ENCODE measurements around the gene RBM42.
"Not testable (repeated sequence)": the region's sequence is repeated elsewhere in the genome, so short reads cannot be mapped to it uniquely, and the experiment has no call there.

Gene RBM42

DNA sequence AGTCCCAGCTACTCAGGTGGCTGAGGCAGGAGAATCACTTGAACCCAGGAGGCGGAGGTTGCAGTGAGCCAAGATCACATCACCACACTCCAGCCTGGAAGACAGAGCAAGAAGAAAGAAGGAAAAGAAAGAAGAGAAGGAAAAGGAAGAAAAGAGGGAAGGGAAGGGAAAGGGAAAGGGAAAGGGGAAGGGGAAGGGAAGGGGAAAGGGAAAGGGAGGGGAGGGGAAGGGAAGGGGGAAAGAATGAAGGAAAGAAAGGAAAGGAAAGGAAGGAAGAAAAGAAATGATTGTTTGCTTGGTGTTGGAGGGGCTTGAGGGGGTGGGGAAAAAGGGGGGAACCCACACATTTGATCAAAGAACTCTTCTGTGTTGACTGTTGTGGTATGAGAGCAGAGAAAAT is 32.9 kb upstream of the RBM42 start:
- TF ChIP-seq, protein P1, sequence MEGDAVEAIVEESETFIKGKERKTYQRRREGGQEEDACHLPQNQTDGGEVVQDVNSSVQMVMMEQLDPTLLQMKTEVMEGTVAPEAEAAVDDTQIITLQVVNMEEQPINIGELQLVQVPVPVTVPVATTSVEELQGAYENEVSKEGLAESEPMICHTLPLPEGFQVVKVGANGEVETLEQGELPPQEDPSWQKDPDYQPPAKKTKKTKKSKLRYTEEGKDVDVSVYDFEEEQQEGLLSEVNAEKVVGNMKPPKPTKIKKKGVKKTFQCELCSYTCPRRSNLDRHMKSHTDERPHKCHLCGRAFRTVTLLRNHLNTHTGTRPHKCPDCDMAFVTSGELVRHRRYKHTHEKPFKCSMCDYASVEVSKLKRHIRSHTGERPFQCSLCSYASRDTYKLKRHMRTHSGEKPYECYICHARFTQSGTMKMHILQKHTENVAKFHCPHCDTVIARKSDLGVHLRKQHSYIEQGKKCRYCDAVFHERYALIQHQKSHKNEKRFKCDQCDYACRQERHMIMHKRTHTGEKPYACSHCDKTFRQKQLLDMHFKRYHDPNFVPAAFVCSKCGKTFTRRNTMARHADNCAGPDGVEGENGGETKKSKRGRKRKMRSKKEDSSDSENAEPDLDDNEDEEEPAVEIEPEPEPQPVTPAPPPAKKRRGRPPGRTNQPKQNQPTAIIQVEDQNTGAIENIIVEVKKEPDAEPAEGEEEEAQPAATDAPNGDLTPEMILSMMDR (IDR thresholded peaks at IDR 0.05), result no peak
- H3K27ac ChIP-seq, result no peak overlapping the region
- H3K4me3 ChIP-seq, result no peak overlapping the region
- DNase-seq (ENCODE audit: low spot score), result no peak

DNA sequence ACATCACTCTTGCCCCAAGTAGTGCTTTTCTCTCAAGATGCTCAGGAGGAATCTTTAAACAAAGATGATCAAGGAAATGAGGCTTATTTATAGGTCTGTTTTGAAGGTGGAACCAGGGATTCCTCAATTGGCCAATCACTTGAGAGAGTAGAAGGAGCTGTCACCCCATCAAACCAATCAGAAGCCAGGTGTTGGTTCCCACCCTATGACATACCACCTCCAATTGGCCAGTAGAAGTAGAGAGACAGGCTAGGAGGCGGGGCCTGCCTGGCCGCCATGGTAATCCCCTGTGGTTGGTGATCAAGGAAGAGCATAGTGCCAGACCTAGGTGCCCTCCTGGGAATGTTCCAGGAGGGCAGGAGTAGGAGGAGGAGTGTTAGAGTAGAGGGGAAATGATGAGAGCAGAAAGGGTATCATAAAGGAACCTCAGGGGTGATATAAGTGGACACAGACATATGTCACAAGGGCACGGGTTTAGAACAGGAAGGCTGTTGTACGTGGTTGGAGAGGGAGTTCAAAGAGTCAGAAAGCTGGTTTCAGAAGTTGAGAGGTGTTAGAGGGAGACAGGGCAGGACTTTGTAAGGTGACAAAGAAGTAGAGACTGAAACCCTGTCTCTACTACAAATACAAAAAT is 32.4 kb upstream of the RBM42 start:
- no peak for DNase-seq (ENCODE audit: low spot score)
- TF ChIP-seq, protein P1 (IDR thresholded peaks at IDR 0.05), result no peak
- Histone ChIP-seq H3K4me3 (no peak overlapping the region), H3K27ac (no peak overlapping the region)

DNA sequence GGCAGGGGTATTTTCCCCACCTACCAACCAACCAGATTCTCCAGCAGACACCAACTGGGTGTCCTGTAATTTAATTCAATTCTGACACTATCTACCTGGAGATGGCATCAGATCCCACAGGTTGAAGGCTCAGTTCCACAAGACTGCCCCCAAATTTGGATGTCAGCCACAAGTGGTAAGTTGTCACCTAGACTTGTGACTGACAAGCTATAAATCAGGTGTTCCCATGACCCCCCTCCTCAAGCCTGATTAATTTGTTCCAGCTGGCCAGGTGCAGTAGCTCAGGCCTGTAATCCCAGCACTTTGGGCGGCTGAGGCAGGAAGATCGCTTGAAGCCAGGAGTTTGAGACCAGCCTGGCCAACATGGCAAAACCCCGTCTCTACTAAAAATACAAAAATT is 26.9 kb upstream of the RBM42 start:
- H3K4me3 ChIP-seq, result no peak overlapping the region
- no peak for DNase-seq (ENCODE audit: low spot score)
- H3K27ac ChIP-seq, result no peak overlapping the region
- TF ChIP-seq, protein P1 (IDR thresholded peaks at IDR 0.05), result no peak

DNA sequence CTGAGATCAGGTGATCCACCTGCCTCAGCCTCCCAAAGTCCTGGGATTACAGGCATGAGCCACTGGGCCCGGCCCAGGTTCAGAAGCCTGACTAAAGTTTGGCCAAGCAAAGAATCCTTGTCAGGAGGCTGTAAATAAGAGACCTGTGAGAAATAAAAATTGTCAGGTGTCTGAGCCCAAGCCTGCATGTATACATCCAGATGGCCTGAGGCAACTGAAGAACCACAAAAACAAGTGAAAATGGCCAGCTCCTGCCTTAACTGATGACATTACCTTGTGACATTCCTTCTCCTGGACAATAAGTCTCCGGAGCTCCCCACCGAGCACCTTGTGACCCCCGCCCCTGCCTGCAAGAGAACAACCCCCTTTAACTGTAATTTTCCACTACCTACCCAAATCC is 24.4 kb upstream of the RBM42 start:
- DNase-seq (ENCODE audit: low spot score); H3K27ac ChIP-seq; H3K4me3 ChIP-seq: not testable (repeated sequence)

DNA sequence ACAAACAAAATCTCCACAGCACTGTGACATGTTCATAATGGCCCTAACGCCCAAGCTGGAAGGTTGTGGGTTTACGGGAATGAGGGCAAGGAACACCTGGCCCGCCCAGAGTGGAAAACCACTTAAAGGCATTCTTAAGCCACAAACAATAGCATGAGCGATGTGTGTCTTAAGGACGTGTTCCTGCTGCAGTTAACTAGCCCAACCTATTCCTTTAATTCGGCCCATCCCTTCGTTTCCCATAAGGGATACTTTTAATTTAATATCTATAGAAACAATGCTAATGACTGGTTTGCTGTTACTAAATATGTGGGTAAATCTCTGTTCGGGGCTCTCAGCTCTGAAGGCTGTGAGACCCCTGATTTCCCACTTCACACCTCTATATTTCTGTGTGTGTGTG is 21.7 kb upstream of the RBM42 start:
- not testable (repeated sequence) for DNase-seq (ENCODE audit: low spot score); H3K4me3 ChIP-seq; H3K27ac ChIP-seq

DNA sequence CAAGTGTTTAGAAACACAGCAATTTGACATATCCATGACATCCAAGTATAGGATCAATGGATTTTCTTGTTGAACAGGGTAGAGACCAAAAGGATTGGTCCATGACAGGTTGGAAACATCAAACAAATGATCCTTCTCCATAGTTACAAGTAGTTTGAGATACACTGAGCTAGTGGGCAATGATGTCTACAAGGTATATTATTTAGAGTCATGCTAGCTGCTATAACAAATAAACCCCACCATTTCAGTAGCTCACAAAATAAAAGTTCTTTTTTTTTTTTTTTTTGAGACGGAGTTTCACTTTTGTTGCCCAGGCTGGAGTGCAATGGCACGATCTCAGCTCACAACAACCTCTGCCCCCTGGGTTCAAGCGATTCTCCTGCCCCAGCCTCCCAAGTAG is 21.2 kb upstream of the RBM42 start:
- DNase-seq (ENCODE audit: low spot score), result no peak
- Histone ChIP-seq H3K27ac (no peak overlapping the region), H3K4me3 (no peak overlapping the region)
- TF ChIP-seq, protein P1 (IDR thresholded peaks at IDR 0.05), result no peak

DNA sequence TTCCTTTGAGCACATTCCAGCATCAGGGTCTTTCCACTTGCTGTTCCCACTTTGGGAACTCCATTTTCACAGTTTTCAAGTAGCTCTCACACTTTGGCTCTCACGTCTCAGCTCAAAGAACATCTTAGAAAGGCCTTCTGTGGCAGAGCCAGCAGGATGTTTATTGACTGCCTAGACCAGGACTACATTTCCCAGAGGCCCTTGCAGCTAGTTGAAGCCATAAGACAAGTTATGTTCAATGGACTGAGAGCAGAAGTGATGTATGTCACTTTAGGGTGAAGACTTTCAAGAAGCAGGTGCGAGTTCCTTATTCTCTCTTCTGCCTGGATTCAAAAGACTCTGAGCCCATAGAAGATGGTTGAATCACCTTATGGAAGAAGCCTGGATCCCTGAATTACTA is 20.6 kb upstream of the RBM42 start:
- Histone ChIP-seq H3K4me3 (no peak overlapping the region), H3K27ac (no peak overlapping the region)
- DNase-seq (ENCODE audit: low spot score), result no peak
- TF ChIP-seq, protein P1 (IDR thresholded peaks at IDR 0.05), result no peak

DNA sequence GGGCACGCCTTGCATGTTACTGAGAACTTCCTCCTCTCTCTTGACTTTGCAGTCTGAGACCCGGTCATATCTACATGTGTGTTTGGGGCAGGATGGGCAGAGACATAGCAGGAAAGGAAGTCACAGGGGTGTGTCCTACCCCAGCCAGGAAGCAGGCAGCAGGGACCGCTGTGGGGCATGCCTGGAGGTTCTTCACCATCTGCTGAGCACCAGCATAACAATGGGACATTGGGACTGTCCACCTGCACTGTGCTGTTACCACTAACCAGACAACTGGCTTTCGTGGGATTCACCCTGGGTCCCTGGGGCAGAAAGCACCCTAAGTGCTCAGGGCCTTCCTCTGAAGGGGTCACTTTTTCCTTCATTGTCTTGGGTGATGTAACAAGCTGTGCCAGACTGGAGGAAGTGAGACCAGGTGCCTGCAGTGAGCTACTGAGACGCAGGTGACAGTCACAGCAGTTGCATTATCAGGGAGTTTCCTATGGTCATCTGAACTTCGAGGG is 18.9 kb upstream of the RBM42 start:
- DNase-seq (ENCODE audit: low spot score), result no peak
- Histone ChIP-seq H3K4me3 (no peak overlapping the region), H3K27ac (no peak overlapping the region)
- TF ChIP-seq, protein P1 (IDR thresholded peaks at IDR 0.05), result no peak
